Uterus (tissue), 2 donors: ENCODE measurements around the gene DMD.

Experiments used
- POLR2A ChIP-seq, 2 donors: fragments of 450-650 bp; IDR thresholded peaks; one replicate each; pipeline ENCODE4 v1.6.1; 2016; ENCODE audit warnings: antibody characterized with exemption in 2 of 2, mild to moderate bottlenecking in 1 of 2, moderate library complexity in 1 of 2
- TF ChIP-seq, protein P1 (sequence below), 4 experiments: fragments of 200-600 bp in 2 of 4; fragments of 450-650 bp in 2 of 4; sonication (generic) in 2 of 4; IDR thresholded peaks; one replicate each; pipeline ENCODE4 v1.5.1; 2016 to 2019; ENCODE audit warnings: antibody characterized with exemption in 4 of 4, mild to moderate bottlenecking in 2 of 4, moderate library complexity in 1 of 4

DNA sequence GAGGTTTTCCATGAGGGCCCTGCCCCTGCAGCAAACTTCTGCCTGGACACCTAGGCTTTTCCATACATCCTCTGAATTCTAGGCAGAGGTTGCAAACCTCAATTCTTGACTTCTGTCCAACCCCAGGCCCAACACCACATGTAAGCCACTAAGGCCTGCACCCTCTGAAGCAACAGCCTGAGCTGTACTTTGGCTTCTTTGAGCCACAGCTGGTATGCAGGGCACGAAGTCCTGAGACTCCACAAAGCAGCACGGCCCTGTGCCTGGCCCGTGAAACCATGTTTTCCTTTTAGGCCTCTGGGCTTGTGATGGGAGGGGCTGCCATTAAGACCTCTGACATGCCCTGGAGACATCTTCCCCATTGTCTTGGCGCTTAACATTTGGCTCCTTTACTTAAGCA is 1411.1 kb downstream of the DMD start:
- TF ChIP-seq, protein P1, sequence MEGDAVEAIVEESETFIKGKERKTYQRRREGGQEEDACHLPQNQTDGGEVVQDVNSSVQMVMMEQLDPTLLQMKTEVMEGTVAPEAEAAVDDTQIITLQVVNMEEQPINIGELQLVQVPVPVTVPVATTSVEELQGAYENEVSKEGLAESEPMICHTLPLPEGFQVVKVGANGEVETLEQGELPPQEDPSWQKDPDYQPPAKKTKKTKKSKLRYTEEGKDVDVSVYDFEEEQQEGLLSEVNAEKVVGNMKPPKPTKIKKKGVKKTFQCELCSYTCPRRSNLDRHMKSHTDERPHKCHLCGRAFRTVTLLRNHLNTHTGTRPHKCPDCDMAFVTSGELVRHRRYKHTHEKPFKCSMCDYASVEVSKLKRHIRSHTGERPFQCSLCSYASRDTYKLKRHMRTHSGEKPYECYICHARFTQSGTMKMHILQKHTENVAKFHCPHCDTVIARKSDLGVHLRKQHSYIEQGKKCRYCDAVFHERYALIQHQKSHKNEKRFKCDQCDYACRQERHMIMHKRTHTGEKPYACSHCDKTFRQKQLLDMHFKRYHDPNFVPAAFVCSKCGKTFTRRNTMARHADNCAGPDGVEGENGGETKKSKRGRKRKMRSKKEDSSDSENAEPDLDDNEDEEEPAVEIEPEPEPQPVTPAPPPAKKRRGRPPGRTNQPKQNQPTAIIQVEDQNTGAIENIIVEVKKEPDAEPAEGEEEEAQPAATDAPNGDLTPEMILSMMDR (IDR thresholded peaks at IDR 0.05), result no peak
- TF ChIP-seq POLR2A (IDR thresholded peaks at IDR 0.05), result no peak
